GM12874 (cell line): ENCODE results near the gene CRTAC1.

Experiments used
- CTCF ChIP-seq: IDR thresholded peaks from 2 replicates; pipeline ENCODE4 v1.5.1; 2011; ENCODE audit warnings: low read depth, mild to moderate bottlenecking, control low read depth, low read length, moderate library complexity; ENCODE audit not compliant: insufficient read depth

CRTAC1 gene

GRCh38 chr10:97940534-97940933 lies 89.9 kb downstream of the CRTAC1 start:
- TF ChIP-seq CTCF = no peak

GRCh38 chr10:97939446-97939990 lies 90.9 kb downstream of the CRTAC1 start:
- no peak for TF ChIP-seq CTCF

GRCh38 chr10:97937928-97938327 lies 92.5 kb downstream of the CRTAC1 start:
- no peak for TF ChIP-seq CTCF

- TF ChIP-seq CTCF = no peak
Observed at GRCh38 chr10:97937054-97937453, 93.4 kb downstream of the CRTAC1 start.

- no peak for TF ChIP-seq CTCF
Observed at GRCh38 chr10:97936126-97936525, 94.3 kb downstream of the CRTAC1 start.

- TF ChIP-seq CTCF = no peak
Observed at GRCh38 chr10:97932932-97933530, 97.4 kb downstream of the CRTAC1 start.

GRCh38 chr10:97931041-97931440 lies 99.4 kb downstream of the CRTAC1 start:
- no peak for TF ChIP-seq CTCF
